H9 (cell line): ENCODE data around the gene ENPP4. TPM values are rescaled to one million over a fixed set of nuclear protein-coding genes. Genes with fewer than 3 reads are reported as not detected.

ENCODE experiments used
- DNase-seq: peaks from one replicate; pipeline ENCODE4 v3.0.0-alpha.2; 2017
- H2AFZ ChIP-seq: one replicate; pipeline ENCODE4 v1.6.1; 2013; ENCODE audit warnings: mild to moderate bottlenecking, low read length, control low read depth, moderate library complexity
- H2AK5ac ChIP-seq: 2 replicates; pipeline ENCODE4 v1.6.1; 2013; ENCODE audit warnings: low read length, control low read depth, mixed read lengths; ENCODE audit not compliant: insufficient read length
- H2BK120ac ChIP-seq: one replicate; pipeline ENCODE4 v1.6.1; 2013; ENCODE audit warnings: low read depth, mild to moderate bottlenecking, low read length, control low read depth, inconsistent platforms; ENCODE audit not compliant: poor library complexity, severe bottlenecking
- H2BK12ac ChIP-seq: 2 replicates; pipeline ENCODE4 v1.6.1; 2013; ENCODE audit warnings: low read length, control low read depth, mixed read lengths, low read depth; ENCODE audit not compliant: insufficient read length
- H2BK15ac ChIP-seq: 2 replicates; pipeline ENCODE4 v1.6.1; 2013; ENCODE audit warnings: low read depth, low read length, control low read depth
- H2BK20ac ChIP-seq: one replicate; pipeline ENCODE4 v1.6.1; 2013; ENCODE audit warnings: low read depth, mild to moderate bottlenecking, low read length, control low read depth, inconsistent platforms; ENCODE audit not compliant: poor library complexity, severe bottlenecking
- H2BK5ac ChIP-seq: 2 replicates; pipeline ENCODE4 v1.6.1; 2013; ENCODE audit warnings: low read length, control low read depth, mixed read lengths; ENCODE audit not compliant: insufficient read length
- H3K14ac ChIP-seq: 2 replicates; pipeline ENCODE4 v1.6.1; 2013; ENCODE audit warnings: low read length, control low read depth; ENCODE audit not compliant: insufficient read depth
- H3K18ac ChIP-seq: 2 replicates; pipeline ENCODE4 v1.6.1; 2013; ENCODE audit warnings: low read depth, mild to moderate bottlenecking, mixed read lengths, low read length, control low read depth; ENCODE audit not compliant: insufficient read length
- H3K23ac ChIP-seq: 2 replicates; pipeline ENCODE4 v1.6.1; 2013; ENCODE audit warnings: low read length, control low read depth, mixed read lengths, low read depth; ENCODE audit not compliant: insufficient read length
- H3K23me2 ChIP-seq: 2 replicates; pipeline ENCODE4 v1.6.1; 2013; ENCODE audit warnings: low read depth, mild to moderate bottlenecking, mixed read lengths, low read length, control low read depth; ENCODE audit not compliant: insufficient read length, poor library complexity, severe bottlenecking
- H3K27ac ChIP-seq: 2 replicates; pipeline ENCODE4 v1.5.1; 2013; ENCODE audit warnings: low read length, control low read depth, mixed read lengths, low read depth; ENCODE audit not compliant: insufficient read length
- H3K27me3 ChIP-seq: 2 replicates; pipeline ENCODE4 v1.6.1; 2013; ENCODE audit warnings: low read length, control low read depth, inconsistent platforms; ENCODE audit not compliant: insufficient read depth
- H3K4ac ChIP-seq: 2 replicates; pipeline ENCODE4 v1.6.1; 2013; ENCODE audit warnings: low read depth, mild to moderate bottlenecking, control low read depth, inconsistent platforms, low read length, moderate library complexity
- H3K4me1 ChIP-seq: 2 replicates; pipeline ENCODE4 v1.6.1; 2013; ENCODE audit warnings: low read length, control low read depth, inconsistent platforms; ENCODE audit not compliant: insufficient read depth
- H3K4me2 ChIP-seq: 2 replicates; pipeline ENCODE4 v1.6.1; 2013; ENCODE audit warnings: low read length, control low read depth, mixed read lengths; ENCODE audit not compliant: insufficient read length, insufficient read depth
- H3K56ac ChIP-seq: 2 replicates; pipeline ENCODE4 v1.6.1; 2013; ENCODE audit warnings: low read depth, mild to moderate bottlenecking, mixed read lengths, low read length, control low read depth; ENCODE audit not compliant: insufficient read length
- H3K79me1 ChIP-seq: 2 replicates; pipeline ENCODE4 v1.6.1; 2013; ENCODE audit warnings: low read depth, mild to moderate bottlenecking, moderate library complexity, low read length, control low read depth, inconsistent platforms; ENCODE audit not compliant: insufficient read depth, poor library complexity, severe bottlenecking
- H3K79me2 ChIP-seq: 2 replicates; pipeline ENCODE4 v1.6.1; 2013; ENCODE audit warnings: low read length, control low read depth, inconsistent platforms; ENCODE audit not compliant: insufficient read depth
- H3K9ac ChIP-seq: 2 replicates; pipeline ENCODE4 v1.6.1; 2013; ENCODE audit warnings: low read length, control low read depth, mixed read lengths; ENCODE audit not compliant: insufficient read length; ENCODE audit errors: extremely low read depth
- H3K9me3 ChIP-seq: one replicate; pipeline ENCODE4 v1.6.1; 2013; ENCODE audit warnings: low read depth, low read length, inconsistent platforms; ENCODE audit not compliant: control insufficient read depth
- H3T11ph ChIP-seq: one replicate; pipeline ENCODE4 v1.6.1; 2013; ENCODE audit warnings: mild to moderate bottlenecking, low read length, control low read depth, inconsistent platforms
- H4K20me1 ChIP-seq: one replicate; pipeline ENCODE4 v1.6.1; 2013; ENCODE audit not compliant: control insufficient read depth, insufficient read length, insufficient read depth
- H4K5ac ChIP-seq: 2 replicates; pipeline ENCODE4 v1.6.1; 2013; ENCODE audit warnings: low read depth, mild to moderate bottlenecking, mixed read lengths, low read length, control low read depth; ENCODE audit not compliant: insufficient read length
- H4K8ac ChIP-seq: replicated peaks from 2 replicates; pipeline ENCODE4 v1.6.1; 2013; ENCODE audit warnings: low read length, control low read depth, mixed read lengths, low read depth; ENCODE audit not compliant: insufficient read length
- H4K91ac ChIP-seq: 2 replicates; pipeline ENCODE4 v1.6.1; 2013; ENCODE audit warnings: low read depth, mild to moderate bottlenecking, moderate library complexity, mixed read lengths, low read length, control low read depth; ENCODE audit not compliant: insufficient read length
- H3K27ac Mint-ChIP-seq, 3 experiments: 2 replicates in 2 of 3; 3 replicates in 1 of 3; pipeline ENCODE4 v1.8.0; 2020 to 2021; ENCODE audit warnings: mixed read lengths in 3 of 3, mild to moderate bottlenecking in 1 of 3, moderate library complexity in 1 of 3
- H3K27me3 Mint-ChIP-seq: 2 replicates; pipeline ENCODE4 v1.8.0; 2021; ENCODE audit warnings: low read depth, mild to moderate bottlenecking, moderate library complexity, mixed read lengths
- H3K36me3 Mint-ChIP-seq, 3 experiments: 2 replicates in 2 of 3; 3 replicates in 1 of 3; pipeline ENCODE4 v1.8.0; 2020 to 2021; ENCODE audit warnings: low read depth in 3 of 3, mixed read lengths in 3 of 3; ENCODE audit not compliant: insufficient read depth in 1 of 3
- H3K4me1 Mint-ChIP-seq, 2 experiments: 2 replicates each; pipeline ENCODE4 v1.8.0; 2020; ENCODE audit warnings: mixed read lengths in 2 of 2
- H3K4me3 Mint-ChIP-seq, 2 experiments: 2 replicates in 1 of 2; 3 replicates in 1 of 2; pipeline ENCODE4 v1.8.0; 2020 to 2021; ENCODE audit warnings: mild to moderate bottlenecking in 2 of 2, mixed read lengths in 2 of 2, moderate library complexity in 1 of 2
- H3K9me3 Mint-ChIP-seq, 2 experiments: 2 replicates in 1 of 2; 3 replicates in 1 of 2; pipeline ENCODE4 v1.8.0; 2020; ENCODE audit warnings: mild to moderate bottlenecking in 2 of 2, mixed read lengths in 2 of 2, moderate library complexity in 1 of 2
- WGBS: extraction: QIAGEN DNeasy Blood & Tissue Kit; methylation state at CpG from one replicate; pipeline ENCODE4 v1.1.7; 2013; ENCODE audit warnings: missing lambda C conversion rate, low lambda C conversion rate, mixed read lengths; ENCODE audit not compliant: insufficient read length; ENCODE audit errors: extremely low coverage; 5-methylcytosine and 5-hydroxymethylcytosine counted together
- total RNA-seq: library from RNA; stranded (reverse); gene quantifications from 2 replicates; pipeline ENCODE4 v1.2.1, GENCODE V29; 2021
- TF ChIP-seq, protein P1 (sequence below): fragments of 200-600 bp; sonication (generic); conservative IDR thresholded peaks from 3 replicates; pipeline ENCODE4 v1.8.0; 2021; ENCODE audit warnings: antibody characterized with exemption, mild to moderate bottlenecking

Gene ENPP4
- total RNA-seq, 1 experiment from 2014 or later: 3.2 TPM

DNA sequence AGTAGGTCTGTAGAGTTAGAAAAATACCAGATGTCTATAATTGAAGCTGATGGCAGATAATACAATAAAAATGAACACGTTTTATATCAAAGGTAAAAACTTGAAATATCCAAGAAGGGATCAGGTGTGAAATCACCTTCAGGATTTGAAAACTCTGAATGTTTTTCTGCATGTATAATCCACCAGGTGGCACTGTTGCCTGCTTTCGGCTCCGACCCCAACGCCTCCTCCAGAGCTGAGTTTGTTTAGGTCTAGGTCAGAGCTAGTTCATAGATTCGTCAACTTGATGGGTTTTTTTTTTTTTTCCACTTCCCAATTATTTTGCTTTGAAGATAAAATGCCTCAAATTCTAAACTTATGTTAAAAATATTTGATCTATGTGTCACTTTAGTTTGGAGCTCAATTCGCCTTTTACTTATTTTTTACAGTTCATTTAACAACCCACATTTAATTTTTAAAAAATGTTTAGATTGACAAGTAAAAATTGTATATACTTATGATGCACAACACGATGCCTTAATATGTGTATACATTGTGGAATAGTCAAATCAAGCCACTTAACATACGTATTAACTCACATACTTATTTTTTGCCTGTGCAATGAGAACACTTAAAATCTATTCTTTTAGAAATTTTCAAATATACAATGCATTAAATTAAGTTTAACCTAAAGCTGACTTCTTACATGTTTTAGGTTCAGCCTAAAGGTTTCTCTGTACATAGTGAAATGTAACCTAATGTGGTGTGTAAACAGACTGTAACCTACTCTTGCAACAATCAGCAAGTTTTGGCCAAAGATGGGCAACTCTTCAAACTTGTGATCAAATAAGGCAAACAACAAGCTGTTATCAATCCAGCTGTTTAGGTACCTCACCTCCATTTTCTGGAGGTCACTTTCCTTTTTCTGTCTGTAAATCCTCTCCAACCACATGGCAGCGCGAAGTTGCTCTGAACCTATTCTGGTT lies 39.4 kb upstream of the ENPP4 start:
- Histone ChIP-seq H3K23me2 (no peaks in the 10 kb centered on the region), H2BK5ac (no peak overlapping the region), H3K4ac (no peak overlapping the region), H4K5ac (no peak overlapping the region), H3K27ac (no peak overlapping the region), H3K9me3 (no peaks in the 10 kb centered on the region), H3K9ac (no peak overlapping the region), H2AFZ (no peak overlapping the region), H4K20me1 (no peaks in the 10 kb centered on the region), H3K4me2 (no peak overlapping the region), H2AK5ac (no peak overlapping the region), H3K14ac (no peak overlapping the region), H3K79me1 (no peaks in the 10 kb centered on the region), H3K4me1 (no peaks in the 10 kb centered on the region), H2BK20ac (no peak overlapping the region), H4K91ac (no peak overlapping the region), H3K18ac (no peak overlapping the region), H3K56ac (no peak overlapping the region), H4K8ac (no peak overlapping the region), H2BK12ac (no peak overlapping the region), H3K79me2 (no peaks in the 10 kb centered on the region), H3T11ph (no peak overlapping the region), H2BK120ac (no peak overlapping the region), H3K27me3 (no peaks in the 10 kb centered on the region), H2BK15ac (no peak overlapping the region), H3K23ac (no peak overlapping the region)
- DNase-seq: peak; percentile 45
- Mint-ChIP-seq H3K4me3 (no peak overlapping the region), H3K36me3 (peaks cover 2 to 21% (median 6%) of the 10 kb centered on the region in 3 experiments; a peak in 6 of 7 replicates), H3K27ac (no peak overlapping the region), H3K27me3 (peaks cover 9% of the 10 kb centered on the region; the same call in 1 of the 2 replicates), H3K9me3 (peaks cover 26 to 31% of the 10 kb centered on the region in 2 experiments), H3K4me1 (no peaks in the 10 kb centered on the region)
- TF ChIP-seq, protein P1, sequence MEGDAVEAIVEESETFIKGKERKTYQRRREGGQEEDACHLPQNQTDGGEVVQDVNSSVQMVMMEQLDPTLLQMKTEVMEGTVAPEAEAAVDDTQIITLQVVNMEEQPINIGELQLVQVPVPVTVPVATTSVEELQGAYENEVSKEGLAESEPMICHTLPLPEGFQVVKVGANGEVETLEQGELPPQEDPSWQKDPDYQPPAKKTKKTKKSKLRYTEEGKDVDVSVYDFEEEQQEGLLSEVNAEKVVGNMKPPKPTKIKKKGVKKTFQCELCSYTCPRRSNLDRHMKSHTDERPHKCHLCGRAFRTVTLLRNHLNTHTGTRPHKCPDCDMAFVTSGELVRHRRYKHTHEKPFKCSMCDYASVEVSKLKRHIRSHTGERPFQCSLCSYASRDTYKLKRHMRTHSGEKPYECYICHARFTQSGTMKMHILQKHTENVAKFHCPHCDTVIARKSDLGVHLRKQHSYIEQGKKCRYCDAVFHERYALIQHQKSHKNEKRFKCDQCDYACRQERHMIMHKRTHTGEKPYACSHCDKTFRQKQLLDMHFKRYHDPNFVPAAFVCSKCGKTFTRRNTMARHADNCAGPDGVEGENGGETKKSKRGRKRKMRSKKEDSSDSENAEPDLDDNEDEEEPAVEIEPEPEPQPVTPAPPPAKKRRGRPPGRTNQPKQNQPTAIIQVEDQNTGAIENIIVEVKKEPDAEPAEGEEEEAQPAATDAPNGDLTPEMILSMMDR: peak; percentile 85
- no CpG with 5 or more reads among the region's 10 CpGs for WGBS
